HG02763 (cell line): ENCODE results near the gene TMX2.
A peak's percentile ranks its signal among the peaks of the same experiment; 100 is the strongest.
"Not testable (repeated sequence)": the region's sequence is repeated elsewhere in the genome, so short reads cannot be mapped to it uniquely, and the experiment has no call there.

Experiments used
- ATAC-seq: cut with Tn5 transposase; IDR thresholded peaks from one replicate; pipeline ENCODE4 v1.9.1; 2021; ENCODE audit warnings: mild to moderate bottlenecking, moderate library complexity; ENCODE audit not compliant: unreplicated experiment

TMX2 gene

DNA sequence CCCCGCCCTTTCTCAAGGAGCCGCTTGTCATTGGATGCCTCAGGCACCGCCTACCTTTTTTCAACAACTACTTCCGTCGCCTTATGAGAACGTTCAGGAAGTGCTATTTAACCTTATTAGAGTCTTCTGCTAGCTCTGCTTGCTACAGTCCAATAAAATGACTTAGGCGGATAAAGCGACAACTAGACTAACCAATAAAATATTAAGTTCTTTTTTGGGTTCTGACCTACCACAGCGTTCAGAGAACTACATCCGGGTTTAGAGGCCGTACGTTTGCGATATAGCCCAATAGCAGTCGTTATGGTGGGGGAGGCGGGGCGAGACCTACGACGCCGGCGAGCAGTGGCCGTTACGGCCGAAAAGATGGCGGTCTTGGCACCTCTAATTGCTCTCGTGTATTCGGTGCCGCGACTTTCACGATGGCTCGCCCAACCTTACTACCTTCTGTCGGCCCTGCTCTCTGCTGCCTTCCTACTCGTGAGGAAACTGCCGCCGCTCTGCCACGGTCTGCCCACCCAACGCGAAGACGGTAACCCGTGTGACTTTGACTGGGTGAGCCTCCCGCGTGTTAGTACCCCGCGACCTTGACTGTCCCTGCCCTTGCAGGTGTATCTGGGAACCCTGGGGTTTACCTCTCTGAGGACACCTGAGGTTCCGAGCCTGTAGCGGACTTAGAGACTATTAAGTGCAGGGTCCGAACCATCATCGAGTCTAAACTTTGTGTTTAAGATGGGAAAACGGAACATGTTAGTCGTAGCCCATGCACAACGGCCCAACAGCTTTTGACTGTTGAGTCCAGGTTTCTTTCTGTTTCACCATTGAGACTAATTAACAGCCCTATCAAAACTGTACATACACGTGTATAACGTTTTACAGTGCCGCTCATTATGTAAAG is at the start of gene TMX2:
TMX2 (plus strand) TSS at position 338 of the 895 bp plus-strand sequence; CDS start at position 364, 26 bp downstream.
- ATAC-seq = peak; percentile 94

- ATAC-seq = no peak
These were observed 49.5 kb upstream of the TMX2 start for GRCh38 chr11:57662893-57663292.

GRCh38 chr11:57663975-57664374 is 48.4 kb upstream of the TMX2 start:
- no peak for ATAC-seq

DNA sequence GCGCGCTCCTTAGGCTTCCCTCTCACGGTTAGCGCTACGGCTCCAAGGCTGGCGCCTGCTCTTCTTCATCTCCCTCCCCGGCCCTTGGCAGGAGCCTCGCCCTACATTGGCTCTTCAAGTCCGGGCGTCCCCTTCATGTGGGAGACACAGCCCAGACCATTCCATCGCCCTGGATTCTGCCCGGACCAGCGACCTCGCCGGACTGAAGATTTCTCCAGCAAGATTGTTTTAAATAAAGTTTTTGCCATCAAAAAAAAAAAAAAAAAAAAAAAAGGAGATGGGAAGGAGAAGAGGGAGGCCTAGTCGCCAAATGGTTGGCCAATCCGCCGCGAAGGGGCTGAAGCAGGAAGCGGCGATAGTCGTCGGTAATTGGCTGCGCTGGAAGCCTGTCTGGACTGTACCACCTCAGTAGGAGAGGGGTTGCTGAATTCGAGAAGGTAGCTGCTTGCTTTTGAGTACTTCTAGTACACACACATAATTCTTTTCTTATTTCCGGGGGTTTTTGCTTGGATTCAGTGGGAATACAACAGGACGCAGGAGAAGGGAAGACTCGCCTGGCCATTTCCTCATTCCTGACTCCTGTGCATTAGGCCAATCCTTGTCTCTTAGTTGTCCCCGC is 45.2 kb upstream of the TMX2 start:
- peak; percentile 69 for ATAC-seq

DNA sequence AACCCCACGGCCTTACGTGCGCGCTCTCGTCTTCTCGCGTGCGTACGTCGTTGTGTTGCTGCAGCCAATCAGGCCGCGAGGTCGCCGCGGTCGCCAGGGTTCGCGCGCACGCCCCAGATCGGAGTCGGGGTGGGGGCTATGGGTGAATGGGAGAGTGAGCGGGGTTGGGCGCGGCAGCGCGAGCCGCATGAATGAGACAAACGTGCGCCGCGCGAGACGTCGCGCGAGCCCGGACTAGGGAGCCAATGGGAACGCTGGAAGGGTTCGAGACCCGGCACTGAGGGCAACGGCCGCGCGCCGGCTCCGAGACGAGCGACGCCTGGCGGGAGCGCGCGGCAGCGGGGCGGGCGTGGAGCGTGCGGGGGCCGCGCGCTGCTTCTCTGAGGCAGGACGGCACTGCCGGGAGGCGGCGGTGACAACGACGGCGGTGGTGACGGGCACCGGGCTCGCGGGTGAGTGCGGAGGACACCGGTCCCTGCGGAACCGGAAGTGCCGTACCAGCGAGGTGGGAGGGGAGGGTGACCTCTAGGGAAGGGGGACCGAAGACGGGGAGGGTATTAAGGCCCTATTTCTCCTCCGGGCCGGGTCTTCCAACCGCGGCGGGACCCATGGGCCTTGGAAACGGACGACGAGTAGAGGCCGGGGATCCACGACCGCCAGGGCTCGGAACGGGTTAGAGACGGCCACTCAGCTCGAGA is 44.5 kb upstream of the TMX2 start, which contains the start of gene ZDHHC5:
ZDHHC5 (plus strand) TSS at position 379 of the 698 bp plus-strand sequence. CDS start 4,977 bp downstream, outside the sequence.
- ATAC-seq = peak; percentile 78

GRCh38 chr11:57668434-57668782 is 44.0 kb upstream of the TMX2 start:
- peak; percentile 8 for ATAC-seq

DNA sequence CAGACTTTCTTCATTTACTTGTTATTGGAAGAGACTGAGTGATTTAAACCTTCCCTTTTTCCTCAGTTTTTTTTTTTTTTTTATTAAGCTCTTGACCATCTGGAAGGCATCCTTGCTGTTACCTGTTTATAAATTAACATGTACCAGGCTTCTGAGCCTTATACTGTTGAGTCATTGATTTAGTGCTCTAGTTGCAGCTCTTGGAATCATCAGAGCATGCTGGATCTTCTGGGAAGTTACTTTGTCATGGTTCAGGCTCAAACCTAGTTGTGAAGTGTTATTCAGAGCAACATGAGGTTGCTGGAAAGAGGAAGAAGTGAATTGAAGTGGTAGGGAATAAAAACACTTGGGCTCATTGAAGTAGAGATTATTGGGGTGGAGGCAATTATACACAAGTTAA is 38.1 kb upstream of the TMX2 start:
- ATAC-seq = no peak

DNA sequence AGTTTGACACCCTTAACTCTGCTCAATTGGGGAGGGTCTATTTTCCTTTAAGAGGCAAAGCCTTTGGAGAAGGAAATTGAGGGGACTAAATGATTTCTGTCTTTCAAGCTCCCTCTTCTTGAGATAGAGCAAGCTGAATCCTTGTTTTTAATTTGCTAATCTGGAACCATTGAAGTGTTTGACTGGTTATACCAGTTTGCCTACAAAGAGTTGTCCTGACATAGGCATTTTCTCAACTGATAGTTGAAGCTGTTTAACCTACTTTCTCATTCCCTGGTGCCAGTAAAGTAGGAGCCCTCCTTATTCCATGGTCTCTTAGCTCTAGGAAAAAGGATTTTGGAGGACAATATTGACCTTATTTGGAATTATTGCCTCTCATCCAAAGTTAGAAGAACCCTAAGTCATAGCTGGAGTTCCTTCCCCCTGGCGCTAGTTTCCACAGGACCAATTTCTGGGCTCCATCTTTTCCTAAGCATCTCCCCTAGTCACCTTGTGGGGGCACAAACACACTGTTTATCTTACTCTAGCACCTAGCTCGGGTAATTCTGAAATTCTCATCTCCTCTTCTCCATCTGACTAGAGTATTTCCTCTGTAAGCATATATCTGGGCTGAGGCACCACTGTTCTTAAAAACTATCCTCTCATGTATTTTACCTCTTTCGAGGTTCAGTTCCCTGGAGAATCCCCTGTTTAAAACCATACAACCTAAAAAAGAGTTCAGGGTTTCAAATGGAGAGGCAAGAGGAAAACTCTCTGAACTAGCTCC is 37.0 kb upstream of the TMX2 start:
- ATAC-seq = no peak

- ATAC-seq = no peak
These were observed 33.0 kb upstream of the TMX2 start for GRCh38 chr11:57679396-57679795.

DNA sequence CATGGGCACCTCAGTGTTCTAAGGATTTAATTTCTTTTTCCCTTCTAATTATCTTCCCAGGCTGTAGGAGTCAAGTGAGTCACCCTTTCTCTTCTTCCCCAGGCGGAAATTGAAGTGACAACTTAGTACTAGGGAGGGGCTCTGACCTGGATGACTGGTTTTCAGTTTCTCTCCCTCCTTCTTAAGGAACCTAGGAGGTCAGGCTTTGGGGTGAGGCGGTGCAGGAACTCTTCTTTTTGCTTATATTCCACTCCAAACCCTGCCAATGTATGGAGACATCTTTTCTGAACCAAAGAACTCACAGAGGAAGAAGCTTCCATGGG is 31.9 kb upstream of the TMX2 start:
- no peak for ATAC-seq

DNA sequence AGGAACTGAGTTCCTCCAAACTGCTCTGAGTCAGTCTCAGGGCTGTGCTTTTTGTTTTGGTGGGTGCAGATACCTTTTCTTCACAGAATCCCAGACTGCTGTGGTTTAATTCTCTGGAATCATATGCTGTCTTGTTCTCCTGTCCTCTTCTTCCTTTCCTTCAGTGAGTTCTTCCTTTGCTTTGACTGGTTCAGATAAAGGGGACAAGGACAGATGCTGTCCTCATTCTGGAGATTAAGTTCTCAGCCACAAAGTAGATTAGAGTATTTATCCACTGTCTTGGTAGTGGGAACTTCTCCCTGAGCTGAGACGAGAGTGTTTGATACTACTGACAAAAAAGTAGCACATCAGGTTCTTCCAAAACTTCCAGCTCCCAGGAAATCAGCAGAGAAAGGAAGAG is 31.2 kb upstream of the TMX2 start:
- no peak for ATAC-seq

DNA sequence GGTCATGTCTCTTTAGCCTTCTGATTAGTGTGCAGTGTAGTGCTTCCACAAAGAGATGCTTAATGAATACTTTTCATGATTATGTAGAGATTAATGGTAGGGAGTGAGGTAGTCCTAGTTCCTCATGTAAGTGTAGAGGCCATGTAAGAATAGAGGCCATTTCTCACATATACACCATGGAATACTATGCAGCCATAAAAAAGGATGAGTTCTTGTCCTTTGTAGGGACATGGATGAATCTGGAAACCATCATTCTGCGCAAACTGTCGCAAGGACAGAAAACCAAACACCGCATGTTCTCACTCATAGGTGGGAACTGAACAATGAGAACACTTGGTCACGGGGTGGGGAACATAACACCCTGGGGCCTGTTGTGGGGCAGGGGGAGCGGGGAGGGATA is 21.9 kb upstream of the TMX2 start:
- not testable (repeated sequence) for ATAC-seq

DNA sequence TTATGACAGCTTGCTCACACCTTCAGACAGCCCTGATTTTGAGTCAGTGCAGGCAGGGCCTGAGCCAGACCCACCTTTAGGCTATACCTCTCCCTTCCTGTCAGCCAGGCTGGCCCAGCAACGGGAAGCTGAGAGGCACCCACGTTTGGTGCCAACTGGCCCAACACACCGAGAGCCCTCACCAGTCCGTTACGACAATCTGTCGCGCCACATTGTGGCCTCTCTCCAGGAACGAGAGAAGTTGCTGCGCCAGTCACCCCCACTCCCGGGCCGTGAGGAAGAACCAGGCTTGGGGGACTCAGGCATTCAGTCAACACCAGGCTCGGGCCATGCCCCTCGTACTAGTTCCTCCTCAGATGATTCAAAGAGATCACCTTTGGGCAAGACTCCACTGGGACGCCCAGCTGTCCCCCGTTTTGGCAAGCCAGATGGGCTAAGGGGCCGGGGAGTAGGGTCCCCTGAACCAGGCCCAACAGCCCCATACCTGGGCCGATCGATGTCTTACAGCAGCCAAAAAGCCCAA is 13.5 kb upstream of the TMX2 start:
- no peak for ATAC-seq

- no peak for ATAC-seq
These were observed 12.6 kb upstream of the TMX2 start for GRCh38 chr11:57699813-57700212.

DNA sequence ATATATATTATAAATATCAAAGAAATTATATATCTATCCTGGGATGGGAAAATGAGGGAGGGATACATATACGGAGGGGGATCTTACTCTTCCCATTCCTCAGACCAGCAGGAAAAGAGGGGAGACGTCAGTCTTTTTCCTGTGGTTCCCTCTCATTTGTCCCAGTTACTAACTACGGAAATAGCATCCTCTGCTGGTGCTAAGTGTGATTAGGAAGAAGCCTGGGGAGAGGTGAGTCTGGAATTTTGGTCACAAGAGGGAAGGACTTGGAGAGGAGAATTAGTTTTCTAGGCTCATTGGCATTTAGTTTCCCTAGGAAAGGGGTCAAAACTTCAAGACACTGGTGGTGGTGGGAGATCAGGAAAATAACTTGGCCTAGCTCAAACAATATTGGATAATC is 12.0 kb upstream of the TMX2 start:
- ATAC-seq = no peak

DNA sequence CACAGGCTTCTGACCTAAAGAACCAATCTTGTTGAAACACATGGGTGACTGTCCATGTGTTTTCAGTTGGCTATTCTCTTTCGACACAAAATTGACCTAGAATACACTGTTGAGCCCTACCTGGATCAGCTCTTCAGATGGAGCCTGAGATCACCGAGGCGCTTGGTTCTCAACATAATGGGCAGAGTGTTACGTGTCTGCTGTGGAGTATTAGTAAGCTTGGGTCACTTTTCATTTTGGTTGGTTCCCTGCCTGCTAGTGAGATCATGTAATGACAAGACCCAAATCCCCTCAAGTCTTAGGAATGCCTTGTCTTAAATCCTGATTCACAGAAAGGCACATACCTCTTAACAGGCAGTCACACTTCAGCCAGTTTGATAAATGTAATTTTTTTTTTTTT is 9.1 kb upstream of the TMX2 start:
- no peak for ATAC-seq

- no peak for ATAC-seq
These were observed 7.5 kb upstream of the TMX2 start for GRCh38 chr11:57704932-57705331.

DNA sequence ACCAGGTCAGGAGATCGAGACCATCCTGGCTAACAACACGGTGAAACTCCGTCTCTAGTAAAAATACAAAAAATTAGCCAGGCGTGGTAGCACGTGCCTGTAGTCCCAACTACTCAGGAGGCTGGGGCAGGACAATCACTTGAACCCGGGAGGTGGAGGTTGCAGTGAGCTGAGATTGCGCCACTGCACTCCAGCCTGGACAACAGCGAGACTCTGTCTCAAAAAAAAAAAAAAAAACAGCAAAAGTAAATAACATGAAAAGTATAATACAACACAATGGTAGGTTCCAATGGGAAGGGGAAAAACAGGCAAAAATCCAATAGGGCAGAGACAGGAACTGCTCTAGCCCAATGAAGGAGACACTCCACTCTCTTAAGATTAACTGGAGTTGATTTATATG is 7.0 kb upstream of the TMX2 start:
- ATAC-seq = not testable (repeated sequence)

DNA sequence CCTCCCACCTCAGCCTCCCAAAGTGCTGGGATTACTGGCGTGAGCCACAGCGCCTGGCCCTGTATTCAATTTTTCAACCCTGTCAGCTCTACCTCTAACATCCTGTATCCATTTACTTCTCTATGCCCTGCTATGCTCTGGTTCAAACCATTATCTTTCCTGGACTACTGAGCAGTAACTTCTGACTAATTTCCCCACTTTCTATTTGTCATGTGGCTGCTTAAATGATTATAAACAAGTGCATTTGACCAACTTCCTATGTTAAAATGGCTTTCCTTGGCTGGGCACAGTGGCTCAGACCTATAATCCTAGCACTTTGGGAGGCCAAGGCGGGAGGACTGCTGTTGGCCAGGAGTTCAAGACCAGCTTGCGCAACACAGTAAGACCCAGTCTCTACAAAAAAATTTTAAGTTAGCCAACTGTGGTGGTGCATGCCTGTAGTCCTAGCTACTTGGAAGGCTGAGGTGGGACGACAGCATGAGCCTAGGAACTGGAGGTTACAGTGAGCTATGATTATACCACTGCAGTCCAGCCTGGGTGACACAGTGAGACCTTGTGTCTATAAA is 2.5 kb upstream of the TMX2 start:
- ATAC-seq = no peak

- ATAC-seq = peak; percentile 32
These were observed 758 bp upstream of the TMX2 start, which contains the start of gene MED19 for GRCh38 chr11:57711414-57712255. Gene MED19 (minus strand): TSS chr11:57712215. CDS start chr11:57712179, 36 bp downstream.
